GM19328 (cell line): ENCODE data around the gene BLMH.

Experiments
- ATAC-seq: cut with Tn5 transposase; IDR thresholded peaks from one replicate; pipeline ENCODE4 v1.9.1; 2021; ENCODE audit warnings: mild to moderate bottlenecking, moderate library complexity; ENCODE audit not compliant: unreplicated experiment

BLMH gene, protein sequence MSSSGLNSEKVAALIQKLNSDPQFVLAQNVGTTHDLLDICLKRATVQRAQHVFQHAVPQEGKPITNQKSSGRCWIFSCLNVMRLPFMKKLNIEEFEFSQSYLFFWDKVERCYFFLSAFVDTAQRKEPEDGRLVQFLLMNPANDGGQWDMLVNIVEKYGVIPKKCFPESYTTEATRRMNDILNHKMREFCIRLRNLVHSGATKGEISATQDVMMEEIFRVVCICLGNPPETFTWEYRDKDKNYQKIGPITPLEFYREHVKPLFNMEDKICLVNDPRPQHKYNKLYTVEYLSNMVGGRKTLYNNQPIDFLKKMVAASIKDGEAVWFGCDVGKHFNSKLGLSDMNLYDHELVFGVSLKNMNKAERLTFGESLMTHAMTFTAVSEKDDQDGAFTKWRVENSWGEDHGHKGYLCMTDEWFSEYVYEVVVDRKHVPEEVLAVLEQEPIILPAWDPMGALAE

DNA sequence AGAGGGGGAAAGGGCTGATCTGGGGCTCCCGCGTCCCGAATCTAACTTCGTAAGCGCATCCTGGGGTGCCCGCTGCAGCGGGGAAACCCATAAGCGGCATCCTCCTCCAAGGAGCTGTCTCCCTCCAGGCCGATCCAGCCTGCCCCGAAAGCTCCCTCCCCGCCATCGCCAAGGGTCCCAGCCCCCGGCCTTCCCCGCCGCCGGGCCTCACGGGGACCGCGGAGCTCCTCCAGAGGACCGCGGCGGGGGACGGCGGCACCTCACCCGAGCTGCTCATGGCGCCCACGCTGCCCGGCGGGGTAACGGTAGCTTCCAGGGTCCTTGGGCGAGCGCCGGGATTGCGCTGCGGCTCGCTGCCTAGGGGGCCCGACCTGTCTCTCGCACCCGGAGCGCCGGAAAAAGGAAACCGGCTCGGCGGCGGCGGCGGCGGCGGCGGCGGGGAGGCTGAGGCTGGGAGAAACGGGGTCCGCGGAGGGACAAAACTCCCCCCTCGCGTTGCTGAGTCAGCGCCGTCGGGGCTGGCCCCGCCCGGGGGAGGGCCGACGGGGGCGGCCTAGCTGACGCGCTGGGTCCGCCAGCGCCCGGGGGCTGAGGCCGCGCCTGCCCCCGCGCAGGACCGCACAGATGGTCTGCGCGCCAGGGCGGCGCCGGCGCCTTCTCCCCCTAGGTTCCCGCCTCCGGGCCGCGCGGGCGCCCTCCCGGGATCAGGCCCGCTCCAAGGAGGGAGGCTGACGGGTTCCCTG is at the start of gene BLMH:
Gene BLMH (minus strand): TSS at position 402 of the 743 bp plus-strand sequence. CDS start 125 bp downstream, at position 277.
- peak; percentile 70 for ATAC-seq

DNA sequence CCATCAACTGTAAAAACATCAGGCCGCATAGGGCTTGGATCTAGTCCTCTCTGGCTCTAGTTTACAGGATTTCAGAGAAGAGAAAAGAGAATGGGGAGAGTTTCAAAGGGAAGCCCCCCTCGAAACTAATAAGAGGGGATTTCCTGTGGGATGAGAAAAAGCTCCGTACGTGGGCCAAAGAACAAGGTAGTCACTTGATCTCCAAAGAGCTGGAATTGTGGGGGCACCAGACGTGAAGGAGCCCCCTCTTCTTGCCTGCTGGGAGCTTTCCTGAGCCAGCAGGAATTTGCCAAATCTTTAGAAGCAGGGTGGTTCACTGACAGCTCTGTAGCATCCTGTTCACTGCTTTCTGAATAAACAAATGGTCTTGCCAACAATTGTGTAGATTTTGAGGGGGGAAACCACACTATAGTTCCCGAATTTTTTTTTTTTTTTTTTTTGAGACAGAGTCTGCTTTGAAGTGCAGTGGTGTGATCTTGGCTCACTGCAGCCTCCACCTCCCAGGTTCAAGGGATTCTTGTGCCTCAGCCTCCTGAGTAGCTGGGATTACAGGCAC is 49.1 kb upstream of the BLMH start:
- ATAC-seq = no peak

DNA sequence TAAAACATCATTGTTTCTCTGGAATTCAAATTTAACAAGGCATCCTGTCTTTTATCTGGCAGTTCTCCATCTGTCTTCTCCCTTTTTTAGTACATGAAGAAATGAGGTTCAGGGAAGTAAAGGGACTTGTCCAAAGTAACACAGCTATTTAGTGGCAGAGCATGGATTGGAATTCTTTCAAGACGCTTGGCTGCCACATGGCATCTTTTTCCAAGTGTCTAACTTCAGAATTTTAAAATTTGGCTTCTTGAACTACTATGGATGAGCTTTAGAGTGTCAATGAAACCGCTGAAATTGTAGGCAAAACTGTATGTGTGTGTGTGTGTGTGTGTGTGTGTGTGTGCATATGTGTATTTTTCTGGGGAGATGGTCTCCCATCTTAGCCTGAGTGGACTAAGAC is 47.3 kb upstream of the BLMH start:
- no peak for ATAC-seq

DNA sequence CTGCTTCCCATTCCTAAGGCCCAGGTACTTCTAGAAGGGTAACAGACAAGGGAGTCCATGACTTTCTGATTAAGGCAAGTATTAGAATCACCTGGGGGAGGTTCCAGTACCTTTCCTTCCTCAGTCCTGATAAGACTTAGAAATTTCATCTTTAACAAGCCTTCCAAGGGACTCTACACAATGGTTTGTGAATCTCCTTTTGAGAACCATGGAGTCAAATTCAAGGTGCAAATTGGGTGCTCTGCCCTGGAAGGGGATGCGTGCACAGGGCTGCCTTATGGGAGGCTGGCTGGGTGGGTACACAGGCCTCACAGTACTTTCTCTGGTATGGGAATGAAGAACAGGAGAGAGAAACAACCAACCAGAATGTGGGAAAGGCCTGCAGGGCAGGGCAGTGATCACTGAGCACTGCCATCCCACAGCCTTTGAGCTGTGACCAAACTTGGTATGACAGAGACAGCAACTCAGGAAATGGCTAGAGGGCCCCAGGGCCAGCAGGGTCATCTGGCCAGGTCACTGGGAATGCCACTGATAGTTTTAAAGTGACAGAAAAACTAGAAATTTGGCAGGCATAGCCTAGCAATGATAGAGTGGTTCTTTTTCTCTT is 45.8 kb upstream of the BLMH start:
- ATAC-seq = no peak

DNA sequence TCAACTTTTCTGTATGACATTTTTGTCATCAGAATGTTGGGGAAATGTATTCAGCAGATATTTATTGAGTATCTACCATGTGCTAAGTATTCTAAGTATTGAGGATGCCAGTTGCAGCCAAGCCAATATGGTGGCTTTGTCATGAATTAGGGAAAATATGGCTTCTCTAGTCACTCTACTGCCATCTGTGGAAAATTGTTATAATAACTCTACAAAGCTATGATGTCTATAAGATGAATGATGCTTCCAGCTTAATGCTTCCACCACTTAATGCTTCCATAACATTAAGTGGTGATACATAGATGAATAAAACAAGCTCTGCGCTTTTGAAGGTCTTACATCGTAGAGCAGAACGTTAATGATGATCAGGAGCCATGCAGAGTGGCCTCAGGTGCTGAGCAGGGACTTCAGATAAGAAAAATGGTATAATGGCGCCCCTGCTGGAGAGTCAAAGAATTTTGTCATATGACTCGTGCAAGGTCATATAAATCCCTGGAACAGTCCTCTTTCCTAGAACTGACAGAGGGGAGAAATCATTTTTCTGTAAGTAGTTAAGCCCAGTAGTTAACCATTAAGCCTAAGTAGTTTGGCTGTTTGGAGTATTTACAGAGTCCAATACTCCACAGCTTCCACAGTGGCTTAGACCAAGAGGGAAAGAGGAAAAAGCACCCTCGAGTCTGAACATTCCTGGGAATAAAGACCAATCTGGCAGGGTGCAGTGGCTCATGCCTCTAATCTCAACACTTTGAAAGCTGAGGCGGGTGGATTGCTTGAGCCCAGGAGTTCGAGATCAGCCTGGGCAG is 44.8 kb upstream of the BLMH start:
- ATAC-seq = no peak

DNA sequence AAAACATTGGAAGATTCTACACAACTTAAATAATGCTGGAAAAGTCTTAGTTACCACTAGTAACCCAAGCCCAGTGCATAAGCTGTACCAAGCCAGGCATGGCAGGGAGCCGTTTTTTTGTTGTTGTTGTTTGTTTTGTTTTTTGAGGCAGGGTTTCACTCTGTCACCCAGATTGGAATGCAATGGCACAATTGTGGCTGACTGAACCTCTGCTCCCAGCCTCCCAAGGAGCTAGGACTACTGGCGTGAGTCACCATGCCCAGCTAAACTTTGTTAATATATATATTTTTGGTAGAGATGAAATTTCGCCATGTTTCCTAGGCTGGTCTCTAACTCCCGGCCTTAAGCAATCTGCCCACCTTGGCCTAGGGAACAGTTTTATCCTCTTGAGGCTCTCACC is 42.7 kb upstream of the BLMH start:
- ATAC-seq = no peak

DNA sequence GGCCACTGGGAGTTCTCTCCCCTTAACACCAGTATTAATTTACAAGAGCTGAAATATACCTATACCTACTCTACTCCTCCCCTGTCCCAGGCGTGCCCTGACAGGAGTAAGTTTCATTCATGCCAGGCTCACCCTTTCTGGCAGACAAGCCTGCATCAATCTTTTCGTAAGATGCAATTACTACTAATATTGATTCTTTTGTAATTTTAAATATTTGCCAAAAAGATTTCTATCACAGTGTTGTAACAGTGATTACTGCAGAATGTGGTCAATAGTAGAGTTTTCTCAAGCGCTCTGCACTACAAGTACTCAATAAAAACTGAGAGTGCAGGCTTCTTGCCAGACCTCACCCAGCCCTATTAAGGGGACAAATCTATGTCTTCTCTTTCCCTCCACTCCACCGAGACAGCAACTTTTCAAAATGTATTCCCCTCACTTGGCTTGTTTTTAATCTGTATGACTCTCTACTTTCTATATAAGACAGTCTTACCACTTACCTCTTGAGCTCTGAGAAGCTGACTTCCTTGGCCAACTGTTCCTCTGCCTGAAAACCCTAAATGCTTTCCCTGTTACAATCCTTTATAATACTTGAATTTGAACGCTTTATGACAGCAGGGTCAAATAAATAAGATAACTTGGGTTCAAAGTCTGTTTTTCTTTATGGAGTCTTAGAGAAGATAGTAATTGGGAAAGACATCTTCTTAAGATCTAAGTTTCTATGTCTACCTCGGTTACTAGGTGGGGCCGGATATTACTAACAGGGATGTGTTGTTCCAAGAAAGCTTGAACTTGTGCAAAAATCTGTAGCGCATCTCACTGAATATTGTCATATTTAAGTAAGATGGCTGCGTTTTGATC is 42.0 kb upstream of the BLMH start, which contains the start of gene TMIGD1:
Gene TMIGD1 (minus strand): TSS at position 555 of the 858 bp plus-strand sequence. CDS start 1,924 bp downstream, outside the sequence.
- ATAC-seq = no peak

DNA sequence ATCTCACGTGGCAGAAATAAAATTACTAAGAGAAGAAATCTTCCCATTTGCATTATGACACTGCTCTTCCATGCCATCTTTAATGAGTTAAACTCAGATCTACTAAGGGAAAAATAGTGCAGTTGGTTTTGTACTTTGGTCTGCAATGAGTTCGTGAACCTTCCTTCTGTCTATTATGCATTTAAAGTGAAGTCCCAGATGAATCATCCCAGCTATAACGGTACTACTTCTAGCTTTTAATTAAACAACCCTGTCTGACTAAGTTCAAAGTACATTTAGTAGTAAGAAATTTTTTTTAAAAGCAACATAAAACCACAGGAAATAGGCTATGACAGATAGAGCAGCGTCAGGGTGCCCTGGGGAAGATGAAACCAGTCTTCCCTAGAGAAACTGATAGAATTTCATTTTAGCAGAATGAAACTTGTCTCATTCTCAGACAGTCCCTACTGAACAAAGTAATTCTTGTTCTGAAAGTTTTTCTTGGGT is 40.4 kb upstream of the BLMH start:
- ATAC-seq = no peak

DNA sequence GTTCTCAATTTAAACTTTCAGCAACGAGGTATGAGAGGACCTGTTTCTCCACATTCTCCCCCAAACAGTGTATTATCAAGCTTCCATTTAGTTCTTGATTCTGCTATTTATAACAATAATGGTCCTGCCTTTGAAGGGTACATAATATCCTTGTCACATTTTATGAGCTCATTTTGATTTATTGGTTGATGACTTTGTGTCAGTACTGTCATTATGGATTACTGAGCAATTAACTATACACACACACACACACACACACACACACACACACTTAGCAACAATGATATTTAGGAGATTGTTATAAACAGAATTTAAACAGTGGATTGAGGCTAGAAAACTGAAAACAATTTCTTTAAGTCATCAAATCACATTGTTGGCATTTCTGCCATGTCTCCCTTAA is 35.1 kb upstream of the BLMH start:
- ATAC-seq = no peak

DNA sequence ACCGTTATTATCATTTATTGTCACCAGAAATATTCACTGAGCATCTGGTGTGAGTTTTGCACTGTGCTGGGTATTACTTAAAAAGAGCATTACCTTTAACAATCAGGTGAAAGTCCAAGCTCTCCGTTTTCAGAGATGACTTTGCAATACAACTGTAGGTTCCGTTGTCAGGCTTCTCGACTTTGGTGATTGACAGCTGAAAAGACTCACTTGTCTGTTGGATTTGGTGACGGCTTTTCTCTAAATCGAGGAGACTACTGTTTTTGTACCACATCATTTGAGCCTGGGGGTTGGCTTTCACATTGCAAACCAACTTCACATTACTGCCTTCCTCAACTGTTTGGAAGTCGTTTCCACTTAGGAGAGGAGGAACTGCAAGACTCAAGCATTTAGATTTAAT is 33.0 kb upstream of the BLMH start:
- no peak for ATAC-seq

DNA sequence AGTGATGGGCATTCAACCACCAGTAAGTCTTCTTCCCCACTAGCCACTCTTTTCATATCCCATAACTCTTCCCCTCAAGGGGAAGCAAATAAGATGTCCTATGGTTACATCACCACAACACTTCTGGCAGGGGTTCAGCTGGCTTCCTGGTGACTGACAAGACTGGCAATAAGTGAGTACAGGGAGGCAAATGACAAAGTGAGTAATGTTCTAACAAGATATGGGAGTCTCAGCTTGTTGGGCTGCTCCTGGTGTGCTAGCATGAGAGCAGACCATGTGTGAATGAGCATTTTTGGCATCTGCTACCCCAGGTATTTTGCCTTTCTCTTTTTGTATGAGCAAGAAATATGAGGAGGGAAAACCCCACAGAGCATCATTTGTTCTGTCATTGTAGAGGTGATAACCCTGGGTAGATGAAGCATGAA is 32.2 kb upstream of the BLMH start:
- ATAC-seq = no peak

DNA sequence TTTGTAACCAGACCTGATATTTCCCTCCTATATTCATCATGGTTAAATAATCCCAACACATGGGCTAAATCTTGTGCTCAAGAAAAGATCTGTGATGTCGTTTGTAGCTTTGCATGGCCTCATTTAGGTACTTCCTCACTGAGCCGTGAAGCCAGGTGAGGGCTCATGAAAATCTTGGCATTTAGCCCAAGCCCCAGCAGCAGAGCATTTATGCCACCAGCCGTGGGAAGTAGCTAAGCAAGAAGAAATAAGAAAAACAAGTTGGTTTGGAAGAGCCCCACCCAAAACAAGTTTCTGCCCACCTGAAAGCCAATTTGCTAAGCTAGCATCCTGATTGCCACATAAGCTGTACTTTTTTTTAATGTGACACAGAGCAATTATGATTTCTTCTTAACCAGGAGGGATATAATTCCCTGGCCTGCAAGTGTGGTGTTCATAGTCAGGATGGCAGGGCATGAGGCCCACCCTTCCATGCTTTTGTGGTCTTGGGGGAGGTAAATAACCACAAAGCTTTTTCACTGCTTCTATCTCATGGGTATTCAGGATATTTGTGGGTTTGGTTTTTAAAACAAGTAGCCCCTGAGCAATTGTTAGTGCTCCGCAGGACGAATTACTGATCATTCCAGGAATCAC is 31.6 kb upstream of the BLMH start:
- no peak for ATAC-seq

DNA sequence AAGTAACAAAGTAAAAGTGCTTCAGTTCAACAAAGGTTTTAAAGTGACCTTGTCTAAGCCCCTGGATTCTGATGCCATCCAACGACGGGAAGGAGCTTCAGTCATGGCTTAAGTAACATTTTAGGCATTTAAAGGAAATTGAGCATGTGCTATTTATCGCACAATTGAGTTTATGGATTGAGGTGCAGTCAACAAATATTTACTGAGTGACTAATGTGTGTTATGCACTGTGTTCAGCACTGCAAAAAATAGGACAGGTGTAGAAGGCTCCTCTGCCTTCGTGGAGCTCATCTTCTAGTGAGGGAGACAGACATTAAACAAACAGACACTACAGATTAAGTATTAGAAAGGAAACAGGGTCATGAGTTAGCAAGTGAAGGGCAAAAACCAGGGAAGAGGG is 29.6 kb upstream of the BLMH start:
- no peak for ATAC-seq

DNA sequence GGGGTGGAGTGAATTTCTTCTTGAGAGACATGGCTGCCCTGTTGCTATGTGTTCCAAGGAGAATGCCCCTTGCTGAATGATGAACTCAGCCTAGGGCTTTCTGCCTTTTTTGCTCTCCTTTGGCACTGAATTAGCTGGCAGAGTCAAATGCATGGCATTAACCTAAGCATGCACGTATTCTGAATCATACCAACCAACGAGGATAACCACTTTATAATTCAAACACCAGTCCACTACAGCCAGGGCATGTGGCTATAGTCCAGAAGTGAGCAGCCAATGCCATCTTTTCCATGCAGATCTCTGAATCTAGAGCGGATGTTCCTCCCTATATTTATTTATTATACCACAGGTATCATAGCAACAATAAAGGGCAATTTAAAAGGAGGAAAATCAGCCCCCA is 26.4 kb upstream of the BLMH start:
- ATAC-seq = no peak

DNA sequence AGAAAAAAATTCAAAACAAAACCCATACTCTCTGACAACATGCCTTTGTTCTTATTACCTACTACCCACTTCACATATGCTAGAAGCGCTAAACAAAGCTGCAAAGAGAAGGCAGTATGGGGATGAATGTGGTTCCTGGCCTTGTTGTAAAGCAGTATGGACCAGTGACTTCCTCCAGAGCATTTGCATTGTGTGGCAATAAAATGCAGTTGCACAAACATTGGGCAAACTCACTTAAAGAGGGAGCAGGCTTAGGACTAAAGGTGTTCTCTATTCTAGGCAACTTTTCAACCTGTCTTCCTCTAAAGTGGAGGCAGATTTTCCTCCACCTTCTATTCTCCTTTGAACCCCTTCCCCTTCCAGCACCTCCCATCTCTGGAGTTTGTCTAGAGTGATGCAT is 25.0 kb upstream of the BLMH start:
- no peak for ATAC-seq

DNA sequence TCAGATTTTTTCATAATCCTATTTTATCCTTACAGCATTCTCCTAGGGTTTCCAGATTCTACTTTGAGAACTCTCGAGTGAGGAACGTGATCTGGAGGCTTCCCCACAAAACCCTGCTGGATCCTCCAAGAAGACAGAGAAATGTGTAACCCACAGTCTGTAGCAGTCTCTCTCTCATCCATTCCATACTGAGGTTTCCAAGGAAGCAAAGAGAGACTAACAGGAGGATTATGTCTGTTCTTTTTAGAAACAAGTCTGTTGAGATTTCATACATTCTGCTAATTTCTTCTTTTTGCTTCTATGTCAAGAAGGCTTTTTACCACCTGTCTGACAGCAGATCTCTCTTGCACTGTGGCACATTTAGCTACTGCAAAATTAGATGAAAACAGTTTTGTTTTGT is 23.4 kb upstream of the BLMH start:
- no peak for ATAC-seq

DNA sequence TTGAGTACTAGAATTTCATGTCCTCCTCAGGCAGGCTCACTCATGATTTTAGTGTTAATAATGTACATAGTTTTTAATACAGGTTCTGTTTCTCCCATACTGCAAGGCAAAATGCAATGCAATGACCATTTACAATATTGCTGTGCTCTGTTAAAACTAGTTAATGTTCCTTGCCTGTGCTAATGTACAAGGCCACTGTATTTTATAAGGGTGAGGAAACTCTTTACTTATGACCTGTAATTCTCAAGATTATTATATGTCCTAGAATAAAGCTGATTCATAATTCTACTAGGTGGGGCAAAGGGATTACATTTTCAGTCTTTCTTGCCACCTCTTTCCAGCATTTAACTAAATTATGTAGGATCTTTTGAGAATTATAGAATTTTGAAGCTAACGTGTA is 22.7 kb upstream of the BLMH start:
- no peak for ATAC-seq

DNA sequence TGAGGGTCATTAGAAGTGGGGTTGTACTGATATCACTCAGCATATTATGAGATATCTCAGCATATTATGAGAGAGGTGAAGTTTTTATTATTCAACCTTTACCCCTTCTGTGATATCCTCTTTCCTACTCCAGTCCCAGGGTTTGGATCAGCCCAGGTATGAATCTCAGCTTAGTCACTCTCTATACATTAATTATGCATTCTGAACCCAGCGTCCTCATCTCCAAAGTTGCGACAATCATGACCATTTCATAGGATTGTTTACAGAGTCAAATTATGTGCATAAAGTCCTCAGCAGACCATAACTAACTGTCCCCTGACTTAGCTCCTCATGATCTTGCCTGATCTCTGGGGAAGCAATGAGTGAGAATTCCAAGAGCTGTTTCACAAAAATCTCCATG is 20.5 kb upstream of the BLMH start:
- ATAC-seq = no peak

DNA sequence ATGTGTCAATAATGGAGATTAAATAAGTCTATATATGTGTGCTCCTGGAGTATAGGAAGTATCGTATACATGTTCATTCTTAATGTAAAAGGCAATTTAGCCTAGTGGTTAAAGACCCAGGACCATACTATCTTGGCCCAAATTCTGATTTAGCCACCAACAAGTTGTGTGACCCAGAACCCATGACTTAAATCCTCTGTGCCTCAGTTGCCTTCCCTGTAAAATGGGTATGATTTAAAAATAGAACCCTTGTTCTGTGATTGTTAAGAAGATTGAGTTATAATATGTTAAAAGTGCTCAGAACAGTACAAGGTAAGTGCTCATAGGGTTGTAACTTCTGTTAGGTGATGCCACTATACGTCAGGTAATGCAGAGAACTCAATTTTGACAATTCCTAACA is 18.8 kb upstream of the BLMH start:
- ATAC-seq = no peak
